ENCODE results near the gene INHBB.

The INHBB gene

GRCh38 chr2:120368086-120368485 is 22.1 kb downstream of the INHBB start:
- H2BK120ac ChIP-seq (ENCODE audit: low read depth, low read length) = no peak overlapping the region
- WGBS = 68% methylated on average over 3 of the region's 3 CpGs

DNA sequence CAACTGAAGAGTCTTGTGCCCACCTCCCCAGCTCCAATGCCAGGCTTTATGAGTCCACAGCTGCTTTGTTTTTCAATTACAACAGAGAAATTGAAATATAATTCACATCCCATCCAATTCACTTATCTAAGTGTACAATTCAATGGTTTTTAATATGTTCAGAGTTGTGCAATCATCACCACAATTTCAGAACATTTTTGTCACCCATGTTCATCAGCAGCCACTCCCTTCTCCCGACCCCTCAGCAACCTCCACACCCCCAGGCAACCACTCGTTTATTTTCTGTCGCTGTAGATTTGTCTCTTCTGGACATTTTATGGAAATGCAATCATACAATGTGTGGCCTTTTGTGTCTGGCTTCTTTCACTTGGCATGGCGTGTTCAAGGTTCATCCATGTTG is 23.3 kb downstream of the INHBB start:
- Histone ChIP-seq H2BK15ac (ENCODE audit: low read depth, poor library complexity, severe bottlenecking) (no peak overlapping the region), H2AFZ (ENCODE audit: low read depth, low read length) (no peak overlapping the region), H3K4ac (ENCODE audit: low read depth in 1 of 2, low read length in 2 of 2) (no peak overlapping the region), H3K18ac (ENCODE audit: low read depth in 1 of 2, low read length in 2 of 2) (no peak overlapping the region), H4K91ac (ENCODE audit: low read length) (no peak overlapping the region), H3K4me1 (ENCODE audit: control insufficient read depth, insufficient read depth, low read depth, low read length) (peaks cover 6% of the 10 kb centered on the region), H3K4me3 (ENCODE audit: insufficient read depth in 1 of 2, low read depth in 1 of 2, low read length in 2 of 2) (no peak overlapping the region), H3K4me2 (ENCODE audit: low read length, poor library complexity, severe bottlenecking) (no peak overlapping the region), H4K8ac (ENCODE audit: low read length) (no peak overlapping the region), H3K9ac (ENCODE audit: low read length) (no peak overlapping the region), H2AK5ac (ENCODE audit: low read length, severe bottlenecking) (no peak overlapping the region), H3K14ac (ENCODE audit: low read length in 2 of 2) (no peak overlapping the region), H2BK120ac (ENCODE audit: low read depth, low read length) (no peak overlapping the region), H2BK12ac (ENCODE audit: low read length in 2 of 2) (no peak overlapping the region), H3K36me3 (ENCODE audit: control insufficient read depth in 1 of 2, insufficient read depth in 2 of 2, low read depth in 1 of 2, low read length in 2 of 2) (no peaks in the 10 kb centered on the region), H3K27me3 (ENCODE audit: control insufficient read depth in 1 of 2, insufficient read depth in 1 of 2, low read length in 2 of 2) (peaks cover 14 to 51% of the 10 kb centered on the region in 2 experiments), H2BK5ac (ENCODE audit: low read depth, low read length, poor library complexity, severe bottlenecking) (no peak overlapping the region), H3K79me1 (replicated peaks; ENCODE audit: low read length, poor library complexity, severe bottlenecking) (no peaks in the 10 kb centered on the region), H3K27ac (ENCODE audit: low read length, poor library complexity, severe bottlenecking) (no peak overlapping the region), H3K23ac (ENCODE audit: low read length in 2 of 2) (no peak overlapping the region), H3K9me3 (ENCODE audit: control insufficient read depth, low read length) (no peaks in the 10 kb centered on the region)
- no peak for DNase-seq
- 89% methylated on average over 4 of the region's 4 CpGs for WGBS

More at GRCh38 chr2:120368086-120368485, 22.1 kb downstream of the INHBB start:
- no peak overlapping the region for H3K18ac ChIP-seq (ENCODE audit: low read depth in 1 of 2, low read length in 2 of 2)
- H3K9me3 ChIP-seq (ENCODE audit: control insufficient read depth, low read length) = no peaks in the 10 kb centered on the region
- no peak overlapping the region for H2BK5ac ChIP-seq (ENCODE audit: low read depth, low read length, poor library complexity, severe bottlenecking)
- H3K9ac ChIP-seq (ENCODE audit: low read length) = no peak overlapping the region
- H3K4me2 ChIP-seq (ENCODE audit: low read length, poor library complexity, severe bottlenecking) = no peak overlapping the region
- H2BK15ac ChIP-seq (ENCODE audit: low read depth, poor library complexity, severe bottlenecking) = no peak overlapping the region
- H2AK5ac ChIP-seq (ENCODE audit: low read length, severe bottlenecking) = no peak overlapping the region
- no peak overlapping the region for H3K23ac ChIP-seq (ENCODE audit: low read length in 2 of 2)
- H3K4me1 ChIP-seq (ENCODE audit: control insufficient read depth, insufficient read depth, low read depth, low read length) = peaks cover 6% of the 10 kb centered on the region
- no peaks in the 10 kb centered on the region for H3K36me3 ChIP-seq (ENCODE audit: control insufficient read depth in 1 of 2, insufficient read depth in 2 of 2, low read depth in 1 of 2, low read length in 2 of 2)
- no peaks in the 10 kb centered on the region for H3K79me1 ChIP-seq (replicated peaks; ENCODE audit: low read length, poor library complexity, severe bottlenecking)
- H4K91ac ChIP-seq (ENCODE audit: low read length) = no peak overlapping the region
- H3K27me3 ChIP-seq (ENCODE audit: control insufficient read depth in 1 of 2, insufficient read depth in 1 of 2, low read length in 2 of 2) = peaks cover 14 to 52% of the 10 kb centered on the region in 2 experiments
- H2AFZ ChIP-seq (ENCODE audit: low read depth, low read length) = no peak overlapping the region
- no peak for DNase-seq
- H2BK12ac ChIP-seq (ENCODE audit: low read length in 2 of 2) = no peak overlapping the region
- H3K4me3 ChIP-seq (ENCODE audit: insufficient read depth in 1 of 2, low read depth in 1 of 2, low read length in 2 of 2) = no peak overlapping the region
- H3K4ac ChIP-seq (ENCODE audit: low read depth in 1 of 2, low read length in 2 of 2) = no peak overlapping the region
- H3K14ac ChIP-seq (ENCODE audit: low read length in 2 of 2) = no peak overlapping the region
- H4K8ac ChIP-seq (ENCODE audit: low read length) = no peak overlapping the region
- H3K27ac ChIP-seq (ENCODE audit: low read length, poor library complexity, severe bottlenecking) = no peak overlapping the region

GRCh38 chr2:120371969-120372625 is 26.2 kb downstream of the INHBB start:
- no peak for DNase-seq
- Histone ChIP-seq H3K79me1 (replicated peaks; ENCODE audit: low read length, poor library complexity, severe bottlenecking) (no peaks in the 10 kb centered on the region), H3K23ac (ENCODE audit: low read length in 2 of 2) (no peak overlapping the region), H3K27ac (ENCODE audit: low read length, poor library complexity, severe bottlenecking) (no peak overlapping the region), H2BK5ac (ENCODE audit: low read depth, low read length, poor library complexity, severe bottlenecking) (no peak overlapping the region), H4K91ac (ENCODE audit: low read length) (no peak overlapping the region), H3K14ac (ENCODE audit: low read length in 2 of 2) (no peak overlapping the region), H3K4me2 (ENCODE audit: low read length, poor library complexity, severe bottlenecking) (no peak overlapping the region), H3K18ac (ENCODE audit: low read depth in 1 of 2, low read length in 2 of 2) (no peak overlapping the region), H3K4me3 (ENCODE audit: insufficient read depth in 1 of 2, low read depth in 1 of 2, low read length in 2 of 2) (no peak overlapping the region), H3K9me3 (ENCODE audit: control insufficient read depth, low read length) (no peaks in the 10 kb centered on the region), H2BK15ac (ENCODE audit: low read depth, poor library complexity, severe bottlenecking) (no peak overlapping the region), H4K8ac (ENCODE audit: low read length) (no peak overlapping the region), H3K4ac (ENCODE audit: low read depth in 1 of 2, low read length in 2 of 2) (no peak overlapping the region), H2AFZ (ENCODE audit: low read depth, low read length) (no peak overlapping the region), H2BK120ac (ENCODE audit: low read depth, low read length) (no peak overlapping the region), H3K27me3 (ENCODE audit: control insufficient read depth in 1 of 2, insufficient read depth in 1 of 2, low read length in 2 of 2) (peaks cover 30 to 52% of the 10 kb centered on the region in 2 experiments), H3K9ac (ENCODE audit: low read length) (no peak overlapping the region), H2AK5ac (ENCODE audit: low read length, severe bottlenecking) (no peak overlapping the region), H3K4me1 (ENCODE audit: control insufficient read depth, insufficient read depth, low read depth, low read length) (peaks cover 10% of the 10 kb centered on the region), H3K36me3 (ENCODE audit: control insufficient read depth in 1 of 2, insufficient read depth in 2 of 2, low read depth in 1 of 2, low read length in 2 of 2) (no peaks in the 10 kb centered on the region), H2BK12ac (ENCODE audit: low read length in 2 of 2) (no peak overlapping the region)
- 75% methylated on average over 14 of the region's 16 CpGs for WGBS

- no peak overlapping the region for H3K18ac ChIP-seq (ENCODE audit: low read depth in 1 of 2, low read length in 2 of 2)
- H3K9me3 ChIP-seq (ENCODE audit: control insufficient read depth, low read length) = no peaks in the 10 kb centered on the region
- WGBS = 90% methylated on average over 3 of the region's 4 CpGs
- H3K27ac ChIP-seq (ENCODE audit: low read length, poor library complexity, severe bottlenecking) = no peak overlapping the region
- no peak for DNase-seq
- peaks cover 8% of the 10 kb centered on the region for H3K4me1 ChIP-seq (ENCODE audit: control insufficient read depth, insufficient read depth, low read depth, low read length)
- H2BK15ac ChIP-seq (ENCODE audit: low read depth, poor library complexity, severe bottlenecking) = no peak overlapping the region
- no peak overlapping the region for H3K4me2 ChIP-seq (ENCODE audit: low read length, poor library complexity, severe bottlenecking)
- H2BK12ac ChIP-seq (ENCODE audit: low read length in 2 of 2) = no peak overlapping the region
- no peak overlapping the region for H3K14ac ChIP-seq (ENCODE audit: low read length in 2 of 2)
- H2BK5ac ChIP-seq (ENCODE audit: low read depth, low read length, poor library complexity, severe bottlenecking) = no peak overlapping the region
- H2AFZ ChIP-seq (ENCODE audit: low read depth, low read length) = no peak overlapping the region
- H3K4me3 ChIP-seq (ENCODE audit: insufficient read depth in 1 of 2, low read depth in 1 of 2, low read length in 2 of 2) = no peak overlapping the region
- no peak overlapping the region for H4K8ac ChIP-seq (ENCODE audit: low read length)
- H3K9ac ChIP-seq (ENCODE audit: low read length) = no peak overlapping the region
- H2AK5ac ChIP-seq (ENCODE audit: low read length, severe bottlenecking) = no peak overlapping the region
- H3K27me3 ChIP-seq (ENCODE audit: control insufficient read depth in 1 of 2, insufficient read depth in 1 of 2, low read length in 2 of 2) = peaks cover 36 to 59% of the 10 kb centered on the region in 2 experiments
- H3K23ac ChIP-seq (ENCODE audit: low read length in 2 of 2) = no peak overlapping the region
- H4K91ac ChIP-seq (ENCODE audit: low read length) = no peak overlapping the region
- H3K36me3 ChIP-seq (ENCODE audit: control insufficient read depth in 1 of 2, insufficient read depth in 2 of 2, low read depth in 1 of 2, low read length in 2 of 2) = no peaks in the 10 kb centered on the region
- H3K79me1 ChIP-seq (replicated peaks; ENCODE audit: low read length, poor library complexity, severe bottlenecking) = no peaks in the 10 kb centered on the region
- no peak overlapping the region for H3K4ac ChIP-seq (ENCODE audit: low read depth in 1 of 2, low read length in 2 of 2)
- H2BK120ac ChIP-seq (ENCODE audit: low read depth, low read length) = no peak overlapping the region
These were observed 26.9 kb downstream of the INHBB start for GRCh38 chr2:120372816-120373215.
